ENCODE data around the gene HOMER1.
"Not testable (repeated sequence)": the region's sequence is repeated elsewhere in the genome, so short reads cannot be mapped to it uniquely, and the experiment has no call there.

The HOMER1 gene

DNA sequence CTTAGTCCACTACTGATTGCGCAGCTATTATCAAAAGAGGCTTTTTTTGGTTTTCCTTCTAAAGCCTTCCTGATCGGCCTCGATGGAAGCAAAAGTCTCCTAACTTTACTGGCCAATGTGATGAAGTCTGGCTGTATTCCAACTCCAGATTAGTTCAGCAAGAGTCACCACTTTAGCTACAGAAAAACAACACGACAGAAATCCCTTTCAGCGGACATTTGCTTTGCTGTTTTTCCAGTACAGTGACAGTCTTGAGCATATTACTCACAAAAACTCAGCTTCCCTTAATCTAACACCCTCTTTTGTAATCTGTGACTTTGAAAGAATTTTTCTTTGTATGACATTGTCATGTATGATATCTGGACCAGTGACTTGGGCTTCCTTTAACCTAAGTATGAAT is 95.7 kb downstream of the HOMER1 start:
- DNase-seq (ENCODE audit: low read depth, low spot score) = no peak

DNA sequence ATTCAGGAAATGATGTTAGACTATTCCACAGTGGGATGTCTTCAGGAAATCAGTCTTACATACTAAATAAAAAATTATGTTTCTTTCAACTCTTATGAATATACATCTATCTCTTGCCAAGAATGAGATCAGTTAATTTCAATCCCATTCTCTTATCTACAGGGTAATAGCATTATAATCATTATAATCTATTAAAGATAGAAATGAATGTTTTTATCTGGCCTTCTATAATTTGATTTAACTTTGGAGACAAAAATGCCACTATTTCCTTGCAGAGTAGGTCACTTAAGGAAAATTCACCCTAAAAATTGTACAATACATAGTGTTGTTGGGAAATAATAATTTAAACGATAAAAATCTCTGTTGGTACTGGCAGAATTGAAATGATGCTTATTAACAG is 96.4 kb downstream of the HOMER1 start:
- DNase-seq (ENCODE audit: low read depth, low spot score) = no peak

DNA sequence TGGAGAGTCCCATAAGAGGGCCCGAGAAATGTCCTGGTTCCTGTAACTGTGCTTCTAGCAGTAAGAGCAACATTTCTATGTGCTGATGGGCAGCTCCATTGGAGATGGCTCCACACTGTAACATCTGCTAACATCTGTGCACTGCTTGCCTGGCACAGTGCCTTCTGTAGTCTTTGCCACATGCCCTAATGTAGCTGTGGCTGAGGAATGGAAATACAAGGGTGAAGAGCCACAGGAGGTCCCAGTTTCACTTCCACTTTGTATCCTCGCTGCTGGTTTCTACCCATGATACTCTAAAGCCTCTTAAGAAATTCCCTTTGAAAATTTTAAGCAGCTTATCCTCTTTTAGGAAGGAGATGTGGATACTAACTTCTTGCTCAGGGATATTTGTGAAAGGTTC is 97.4 kb downstream of the HOMER1 start:
- no peak for DNase-seq (ENCODE audit: low read depth, low spot score)

DNA sequence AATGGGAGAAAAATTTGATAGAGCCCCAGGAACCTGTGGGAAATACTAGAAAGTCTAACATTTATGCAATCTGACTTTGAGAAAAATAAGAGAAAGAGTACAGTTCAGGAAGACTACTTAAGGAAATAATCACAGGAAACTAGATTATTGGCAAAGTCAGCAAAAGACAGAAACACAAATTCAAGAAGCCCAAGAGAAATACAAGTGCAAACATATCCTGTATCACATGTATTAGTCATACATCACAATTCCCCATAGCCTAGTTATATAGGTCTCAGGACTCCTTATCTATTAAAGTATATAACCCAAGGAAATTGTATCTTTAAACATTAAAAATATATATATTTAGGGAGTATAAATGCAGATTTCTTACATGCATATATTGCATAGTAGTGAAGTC is 100.8 kb downstream of the HOMER1 start:
- DNase-seq (ENCODE audit: low read depth, low spot score) = no peak

DNA sequence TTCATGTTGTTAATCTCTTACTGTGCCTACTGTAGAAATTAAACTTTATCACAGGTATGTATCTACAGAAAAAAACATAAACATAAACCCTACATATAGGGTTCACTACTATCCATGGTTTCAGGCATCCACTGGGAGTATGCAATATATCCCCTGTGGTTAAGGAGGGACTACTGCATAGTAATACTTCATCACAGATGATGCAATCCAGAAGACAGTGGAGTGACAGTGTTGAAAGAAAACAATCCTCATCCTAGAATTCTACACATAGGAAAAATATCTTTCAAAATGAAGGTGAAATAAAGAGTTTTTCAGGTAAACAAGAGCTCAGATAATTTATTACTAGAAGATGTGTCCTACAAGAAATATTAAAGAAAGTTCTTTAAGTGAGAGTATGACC is 105.9 kb downstream of the HOMER1 start:
- no peak for DNase-seq (ENCODE audit: low read depth, low spot score)

DNA sequence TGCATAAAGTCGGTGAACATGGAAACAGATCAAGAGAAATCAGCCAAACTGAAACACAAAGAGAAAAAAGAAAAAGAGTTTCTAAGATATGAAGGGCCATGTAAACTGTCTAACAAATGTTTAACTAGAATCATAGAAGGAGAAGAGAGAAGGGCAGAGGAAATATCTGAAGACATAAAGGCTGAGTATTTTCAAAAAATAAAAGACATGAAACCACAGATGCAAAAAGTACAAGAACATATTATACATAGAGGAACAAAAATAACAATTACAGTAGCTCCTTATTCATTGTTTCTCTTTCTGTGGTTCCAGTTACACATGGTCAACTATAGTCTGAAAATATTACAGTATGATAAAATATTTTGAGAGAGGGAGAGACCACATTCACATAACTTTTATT is 106.3 kb downstream of the HOMER1 start:
- DNase-seq (ENCODE audit: low read depth, low spot score) = no peak

DNA sequence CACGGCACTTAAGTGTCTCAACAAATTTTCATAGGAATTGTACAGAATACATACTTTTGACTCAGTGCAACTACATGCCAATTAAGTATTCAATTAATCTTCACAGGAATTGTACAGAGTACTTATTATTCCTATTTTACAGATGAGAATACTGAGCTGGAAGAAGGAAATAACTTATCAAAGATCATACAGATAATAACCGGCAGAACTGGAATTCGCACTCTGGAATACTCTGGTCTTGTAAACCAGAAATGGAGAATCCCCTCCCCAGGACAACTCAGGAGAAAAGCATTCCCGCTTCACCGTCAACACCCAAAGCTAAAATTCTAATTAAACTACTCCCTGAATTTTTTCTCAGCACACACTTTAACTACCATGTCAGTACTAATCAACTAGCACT is 112.7 kb downstream of the HOMER1 start:
- no peak for DNase-seq (ENCODE audit: low read depth, low spot score)

DNA sequence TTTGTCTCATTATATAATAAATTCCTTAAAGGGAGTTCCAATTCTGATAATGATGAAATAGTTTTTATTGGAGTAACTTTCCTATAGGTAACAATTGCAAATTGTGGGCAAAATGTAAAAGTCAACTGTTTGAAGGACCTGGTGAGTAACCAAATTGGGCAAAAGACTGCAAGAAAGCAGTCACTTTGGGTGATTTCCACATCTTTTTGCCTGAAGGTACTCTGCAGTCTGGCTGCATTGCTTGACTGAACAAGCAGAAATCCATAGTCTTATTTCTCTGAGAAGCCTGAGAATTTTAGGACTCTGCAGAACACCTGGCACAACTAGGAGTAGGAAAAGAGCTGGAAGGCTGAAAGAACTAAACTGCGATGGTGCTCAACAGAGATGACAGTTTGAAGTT is 114.9 kb downstream of the HOMER1 start:
- no peak for DNase-seq (ENCODE audit: low read depth, low spot score)

DNA sequence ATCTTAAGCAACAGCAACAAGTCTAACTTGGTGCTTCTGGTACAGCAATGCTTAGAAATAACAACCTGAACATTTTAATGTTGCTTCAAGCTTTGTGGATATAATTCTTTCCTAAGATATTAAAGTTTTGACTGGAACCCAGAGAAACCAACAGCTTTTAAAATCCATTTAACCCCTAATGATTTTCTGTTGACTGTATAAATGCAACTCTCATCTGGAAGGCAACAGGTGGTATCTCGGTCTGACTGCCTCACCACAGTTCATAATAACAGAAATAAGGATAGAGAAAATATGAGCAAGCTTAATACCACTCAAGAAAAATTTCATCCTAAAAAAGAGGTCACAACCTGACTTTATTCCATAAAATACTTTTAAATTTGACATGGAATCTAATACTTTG is 116.9 kb downstream of the HOMER1 start:
- DNase-seq (ENCODE audit: low read depth, low spot score) = no peak

DNA sequence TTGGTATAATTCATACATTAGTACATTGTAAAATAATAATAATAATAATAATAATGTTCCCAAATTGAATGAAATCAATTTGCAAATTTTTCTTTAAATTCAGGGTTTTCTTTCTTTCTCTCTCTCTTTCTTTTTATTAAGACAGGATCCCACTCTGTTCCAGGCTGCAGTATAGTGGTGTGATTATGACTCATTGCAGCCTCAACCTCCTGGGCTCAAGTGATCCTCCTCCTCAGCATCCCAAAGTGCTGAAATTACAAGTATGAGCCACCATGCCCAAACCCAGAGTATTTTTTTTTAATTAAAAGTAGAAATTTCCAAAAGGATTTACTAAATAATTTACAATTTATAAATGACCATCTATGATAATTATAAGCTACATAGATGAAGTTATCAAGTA is 117.7 kb downstream of the HOMER1 start:
- DNase-seq (ENCODE audit: low read depth, low spot score) = no peak

DNA sequence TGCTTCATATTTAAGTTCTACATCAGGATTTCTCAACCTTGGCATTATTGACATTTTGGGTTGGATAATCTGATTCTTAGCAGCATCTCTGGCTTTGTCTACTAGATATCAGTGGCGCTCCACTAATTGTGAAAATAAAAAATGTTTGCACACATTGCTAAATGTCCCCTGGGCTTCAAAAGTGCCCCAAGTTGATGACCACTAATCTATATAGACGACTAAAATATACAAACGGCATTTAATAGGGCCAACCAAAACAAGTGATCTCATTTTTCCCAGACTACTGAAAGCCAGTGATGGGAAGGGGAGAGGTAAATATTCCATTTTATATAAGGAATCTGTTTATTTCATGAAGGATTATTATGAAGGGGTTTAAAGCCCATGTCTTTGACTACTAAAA is 118.6 kb downstream of the HOMER1 start:
- no peak for DNase-seq (ENCODE audit: low read depth, low spot score)

DNA sequence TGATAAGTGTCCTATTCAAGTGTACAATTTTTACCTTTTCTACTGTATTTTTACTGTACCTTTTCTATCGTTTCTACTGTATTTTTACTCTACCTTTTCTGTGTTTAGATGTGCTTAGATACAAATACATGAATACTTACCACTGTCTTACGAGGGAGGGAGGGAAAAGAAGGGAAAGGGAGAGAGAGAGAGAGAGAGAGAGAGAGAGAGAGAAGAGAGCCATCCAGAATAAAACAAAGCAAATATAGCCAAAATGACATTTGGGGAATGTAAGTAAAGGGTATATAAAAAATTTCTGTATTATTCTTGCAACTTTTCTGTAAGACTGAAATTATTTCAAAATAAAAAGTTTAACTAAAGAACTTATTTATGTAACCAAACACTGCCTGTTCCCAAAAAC is 121.2 kb downstream of the HOMER1 start:
- no peak for DNase-seq (ENCODE audit: low read depth, low spot score)

DNA sequence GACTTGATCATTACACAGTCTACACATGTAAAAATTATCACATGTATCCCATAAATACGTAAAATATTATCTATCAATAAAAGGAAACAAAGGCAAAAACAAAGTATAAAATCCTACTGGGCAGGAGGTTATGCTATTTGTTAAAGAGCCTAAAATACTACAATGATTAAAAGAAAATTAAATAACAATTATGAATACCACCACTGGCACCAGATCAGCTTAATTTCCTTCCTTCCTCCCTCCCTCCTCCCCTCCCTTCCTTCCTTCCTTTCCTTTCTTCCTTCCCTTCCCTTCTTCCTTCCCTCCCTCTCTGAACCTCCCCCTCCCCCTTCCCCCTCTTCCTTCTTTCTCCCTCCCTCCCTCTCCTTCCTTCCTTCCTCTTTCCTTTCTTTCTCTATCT is 127.3 kb downstream of the HOMER1 start:
- DNase-seq (ENCODE audit: low read depth, low spot score) = no peak

DNA sequence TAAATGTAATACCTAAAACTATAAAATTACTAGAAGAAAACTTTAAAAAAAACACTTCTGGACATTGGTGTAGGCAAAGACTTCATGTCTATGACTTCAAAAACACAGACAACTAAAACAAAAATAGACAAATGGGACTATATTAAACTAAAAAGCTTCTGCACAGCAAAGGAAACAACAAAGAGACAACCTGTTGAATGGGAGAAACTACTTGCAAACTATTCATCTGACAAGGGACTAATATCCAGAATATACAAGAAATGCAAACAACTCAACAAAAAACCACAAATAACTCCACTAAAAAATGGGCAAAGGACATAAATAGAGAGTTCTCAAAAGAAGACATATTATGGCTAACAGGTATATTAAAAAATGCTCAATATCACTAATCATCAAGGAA is 128.8 kb downstream of the HOMER1 start:
- DNase-seq (ENCODE audit: low read depth, low spot score) = not testable (repeated sequence)

DNA sequence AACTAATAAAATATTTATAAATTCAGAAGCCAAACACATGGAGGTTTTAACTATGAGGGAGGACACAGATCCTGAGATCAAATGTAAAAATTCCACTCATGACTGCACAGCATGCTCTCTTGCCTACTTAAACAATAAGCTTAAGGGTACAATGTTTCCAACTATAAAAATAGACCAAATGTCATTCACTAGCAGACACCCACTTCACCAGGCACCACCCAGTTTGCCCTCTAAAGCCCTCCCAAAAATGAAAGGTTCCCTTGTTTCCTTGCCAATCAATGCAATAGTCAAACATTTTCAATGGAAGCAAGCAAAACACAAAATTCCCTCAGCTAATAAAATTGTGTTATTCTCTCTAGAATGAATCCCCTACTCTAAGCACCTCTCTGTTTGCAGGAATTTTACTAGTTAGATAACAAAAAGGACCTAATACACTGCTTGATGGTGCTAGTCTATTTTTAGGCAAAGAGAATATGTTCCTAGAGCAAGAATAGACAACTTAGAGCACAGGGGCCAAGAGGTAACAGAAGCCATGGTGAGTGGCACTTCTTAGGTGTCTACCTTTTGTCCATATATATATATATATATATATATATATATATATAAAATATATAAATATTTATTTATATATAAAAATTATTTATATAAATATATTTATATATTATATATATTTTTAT is 135.3 kb downstream of the HOMER1 start:
- no peak for DNase-seq (ENCODE audit: low read depth, low spot score)

DNA sequence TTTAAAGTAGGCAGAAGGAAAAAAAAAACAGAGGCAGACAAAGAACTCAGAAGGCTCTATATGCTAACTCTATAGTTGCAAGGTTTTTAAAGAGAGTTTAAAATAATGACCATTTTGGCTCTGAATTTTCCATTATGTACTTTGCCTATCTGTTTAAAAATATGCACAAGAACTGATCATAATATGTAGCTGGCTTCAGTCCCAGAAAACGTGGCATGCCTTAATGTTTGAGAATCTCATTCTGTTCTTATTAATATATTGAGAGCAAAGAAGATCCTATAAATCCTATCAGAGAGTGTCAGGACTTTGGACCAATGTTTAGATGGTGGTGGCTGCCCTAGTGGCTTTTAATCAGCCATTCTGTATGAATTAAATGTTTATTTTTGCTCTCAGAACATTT is 156.5 kb downstream of the HOMER1 start:
- no peak for DNase-seq (ENCODE audit: low read depth, low spot score)

DNA sequence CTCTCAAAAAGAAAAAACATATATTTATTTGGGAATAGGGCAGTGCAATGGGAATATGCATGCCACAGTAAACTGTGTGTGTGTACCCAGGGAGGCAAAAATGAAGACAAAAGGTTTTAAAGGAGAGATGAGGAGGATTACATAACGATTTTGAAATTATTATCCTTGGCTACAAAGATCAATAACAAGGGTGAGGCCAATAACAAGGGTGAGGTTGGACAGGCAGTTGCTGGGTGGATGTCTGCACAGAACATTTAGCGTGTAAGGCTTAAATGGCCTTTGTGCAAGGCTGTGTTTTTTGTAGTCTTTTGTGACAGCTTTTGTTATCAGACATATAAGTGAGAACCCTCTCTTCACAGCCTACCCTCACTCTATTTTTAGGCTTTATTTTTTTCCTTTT is 164.1 kb downstream of the HOMER1 start:
- no peak for DNase-seq (ENCODE audit: low read depth, low spot score)

DNA sequence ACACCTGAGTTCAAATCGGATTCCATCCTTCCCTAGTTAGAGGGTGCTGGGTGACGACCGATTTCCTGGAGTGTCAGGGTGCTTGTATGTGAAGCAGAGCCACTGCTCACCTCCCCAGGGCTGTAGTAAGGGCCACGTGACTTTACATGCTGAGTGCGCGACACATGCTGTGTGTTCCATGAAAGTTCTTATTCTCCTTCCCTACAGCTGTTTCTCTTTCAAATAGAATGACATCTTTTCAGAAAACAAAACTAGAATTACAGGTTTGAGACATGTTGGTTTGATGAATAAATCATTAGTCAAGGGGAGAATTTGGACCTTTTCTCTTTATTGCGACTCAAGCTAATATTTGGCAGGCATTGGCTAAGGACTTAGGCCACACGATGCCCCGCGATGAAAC is 164.9 kb downstream of the HOMER1 start:
- no peak for DNase-seq (ENCODE audit: low read depth, low spot score)

DNA sequence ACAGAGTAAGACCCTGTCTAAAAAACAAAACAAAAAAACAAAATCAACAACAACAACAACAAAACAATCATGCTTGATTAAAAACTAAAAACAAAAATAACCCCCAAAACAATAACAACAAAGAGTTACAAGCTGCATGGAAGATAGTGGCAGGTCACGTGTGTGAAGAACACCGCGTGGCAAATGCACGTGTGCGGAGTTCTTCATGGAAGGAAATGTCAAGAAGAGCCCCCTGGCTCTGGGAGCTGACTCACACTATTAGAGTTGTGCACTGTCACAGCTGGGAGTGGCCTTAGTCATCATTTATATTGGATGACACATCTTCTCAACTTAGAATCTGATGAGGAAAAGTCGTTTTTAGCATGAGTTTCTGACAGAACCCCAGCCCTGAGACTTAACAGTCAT is 167.5 kb downstream of the HOMER1 start:
- no peak for DNase-seq (ENCODE audit: low read depth, low spot score)

DNA sequence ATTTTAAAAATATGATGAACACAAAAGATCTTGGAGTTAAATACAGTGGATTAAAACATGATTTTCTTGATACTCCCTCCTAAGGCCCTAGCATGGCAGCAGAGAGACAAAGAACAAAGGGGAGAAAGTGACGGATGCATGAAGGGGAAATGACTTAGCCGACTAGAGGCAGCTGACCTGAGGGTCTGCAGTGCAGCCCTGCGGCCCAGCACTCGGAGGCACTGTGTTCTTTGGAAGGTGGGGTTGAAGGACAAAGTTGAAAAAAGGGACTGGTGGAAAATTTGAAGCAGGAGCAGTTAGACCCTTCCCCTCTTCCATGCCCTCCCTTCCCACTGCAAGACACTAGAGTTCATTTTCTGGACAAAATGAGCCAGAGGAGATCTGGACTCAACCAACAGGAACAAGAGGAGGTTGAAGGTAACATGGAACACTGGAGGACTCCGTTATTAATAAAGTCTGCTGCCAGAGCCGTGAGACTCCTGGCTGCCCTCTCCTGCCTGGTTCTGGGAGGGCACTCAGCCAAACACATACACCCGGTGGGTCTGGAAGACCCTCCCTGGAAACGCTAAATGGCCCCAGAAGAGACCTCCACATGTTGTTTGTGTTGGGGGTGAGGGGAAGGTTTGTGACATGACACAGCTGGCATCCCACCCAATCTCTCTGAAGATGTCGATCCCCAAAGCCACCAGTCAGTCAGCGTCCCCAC is 179.9 kb downstream of the HOMER1 start:
- DNase-seq (ENCODE audit: low read depth, low spot score) = no peak

DNA sequence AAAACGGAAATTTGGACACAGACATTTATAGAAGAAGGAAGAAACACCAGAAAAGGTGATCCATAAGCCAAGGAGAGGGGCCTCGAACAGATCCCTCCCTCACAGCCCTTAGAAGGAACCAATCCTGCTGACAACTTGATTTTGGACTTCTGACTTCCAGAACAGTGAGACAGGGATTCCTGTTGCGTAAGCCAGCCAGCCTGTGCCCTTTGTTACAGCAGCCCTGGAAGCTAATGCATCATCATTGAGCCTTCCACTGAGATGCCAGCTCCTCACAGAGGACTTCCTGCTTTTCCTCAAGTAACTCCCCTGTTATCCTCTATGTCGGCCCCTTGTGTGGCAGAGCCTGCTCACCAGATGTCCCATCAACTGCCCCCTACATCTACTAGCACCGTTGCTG is 183.9 kb downstream of the HOMER1 start:
- DNase-seq (ENCODE audit: low read depth, low spot score) = no peak

DNA sequence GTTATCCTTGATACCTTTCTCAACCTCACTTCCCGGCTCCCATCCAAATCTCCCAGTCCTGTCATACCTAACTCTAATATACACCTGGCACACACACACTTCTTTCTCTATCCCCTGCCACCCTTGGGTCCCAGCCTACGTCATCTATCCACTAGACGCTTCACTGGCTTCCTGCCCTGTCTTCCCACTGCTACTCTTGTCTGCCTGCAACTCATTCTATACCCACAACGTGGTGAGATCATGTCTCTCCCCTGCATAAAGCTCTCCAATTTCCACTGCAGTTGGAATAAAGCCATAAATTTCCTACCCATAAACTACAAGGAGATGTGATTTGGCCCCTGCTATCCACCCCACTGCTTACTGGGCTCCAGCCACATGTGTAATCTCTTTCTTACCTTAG is 184.5 kb downstream of the HOMER1 start:
- DNase-seq (ENCODE audit: low read depth, low spot score) = no peak
